ELR (cell line): ENCODE data around the gene WDR87.
"Not testable (repeated sequence)": the region's sequence is repeated elsewhere in the genome, so short reads cannot be mapped to it uniquely, and the experiment has no call there.

Source experiments
- DNase-seq: peaks from one replicate; pipeline ENCODE4 v3.0.0-alpha.2; 2015; ENCODE audit warnings: low read depth

The WDR87 gene

DNA sequence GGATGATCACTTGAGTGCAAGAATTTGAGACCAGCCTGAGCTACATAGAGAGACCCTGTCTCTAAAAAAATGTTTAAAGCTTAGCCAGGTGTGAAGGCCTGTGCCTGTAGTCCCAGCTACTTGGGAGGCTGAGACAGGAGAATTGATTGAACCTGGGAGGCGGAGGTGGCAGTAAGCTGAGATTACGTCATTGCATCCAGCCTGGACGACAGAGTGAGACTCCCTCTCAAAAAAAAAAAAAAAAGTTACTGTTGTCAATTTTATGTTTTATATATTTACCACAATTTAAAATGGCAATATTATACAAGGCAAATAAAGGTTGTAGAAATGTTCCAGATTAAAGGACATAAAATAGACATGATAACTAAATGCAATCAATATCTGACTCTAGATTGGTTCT lies 29.2 kb downstream of the WDR87 start:
- DNase-seq = no peak

DNA sequence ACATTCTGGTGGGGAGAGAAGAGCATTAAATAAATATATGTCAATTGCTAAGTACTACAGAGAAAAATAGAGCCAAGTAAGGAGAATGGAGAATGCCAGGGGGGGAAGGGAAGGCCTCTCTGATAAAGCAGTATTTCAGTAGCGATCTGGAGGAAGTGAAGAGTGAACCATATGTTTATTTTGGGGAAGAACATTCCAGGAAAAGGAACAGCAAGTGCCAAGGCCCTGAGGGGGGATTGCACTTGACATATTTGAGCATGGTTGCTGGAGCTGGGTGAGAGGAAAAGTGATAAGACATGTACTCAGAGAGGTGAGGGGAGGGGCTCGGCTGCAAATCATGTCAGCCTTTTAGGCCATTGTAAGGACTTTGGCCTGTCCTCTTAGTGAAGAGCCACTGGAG lies 30.4 kb downstream of the WDR87 start:
- DNase-seq = no peak

DNA sequence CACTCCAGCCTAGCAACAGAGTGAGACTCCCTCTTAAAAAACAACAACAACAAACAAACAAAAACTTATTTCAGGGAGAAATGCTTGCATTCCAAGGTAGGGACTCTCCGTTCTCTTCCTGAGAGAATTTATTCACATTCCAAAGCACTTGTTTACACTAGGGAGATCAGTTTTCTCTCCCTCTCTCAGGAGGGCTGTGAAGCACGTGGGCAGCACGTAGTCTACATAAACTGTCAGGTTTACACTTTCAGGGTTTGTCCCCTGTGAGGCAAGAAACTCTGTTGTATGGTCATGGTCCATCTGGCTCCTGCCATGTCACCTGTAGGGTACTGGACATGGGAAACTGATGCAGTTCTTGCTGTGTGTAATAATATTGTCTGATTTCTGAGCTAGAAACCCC lies 31.6 kb downstream of the WDR87 start:
- no peak for DNase-seq

DNA sequence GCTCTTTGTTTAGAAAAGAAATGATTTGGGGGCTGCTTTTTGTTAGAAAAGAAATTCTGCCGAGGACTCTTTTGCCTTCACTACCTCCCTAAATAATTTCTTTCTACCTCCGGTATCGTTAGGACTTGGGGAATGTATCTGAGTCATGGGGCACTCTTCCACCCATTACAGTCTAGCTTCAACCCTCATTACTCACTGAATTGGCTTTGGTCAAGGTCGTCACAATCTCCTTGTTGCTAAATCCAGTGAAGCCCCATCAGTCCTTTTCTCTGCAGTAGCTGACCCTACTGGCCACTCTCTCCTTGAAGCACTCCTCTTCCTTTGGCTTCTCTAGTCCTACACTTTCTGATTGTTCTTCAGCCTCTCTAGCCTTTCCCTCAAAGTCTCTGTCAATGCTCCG lies 34.0 kb downstream of the WDR87 start:
- DNase-seq = no peak

DNA sequence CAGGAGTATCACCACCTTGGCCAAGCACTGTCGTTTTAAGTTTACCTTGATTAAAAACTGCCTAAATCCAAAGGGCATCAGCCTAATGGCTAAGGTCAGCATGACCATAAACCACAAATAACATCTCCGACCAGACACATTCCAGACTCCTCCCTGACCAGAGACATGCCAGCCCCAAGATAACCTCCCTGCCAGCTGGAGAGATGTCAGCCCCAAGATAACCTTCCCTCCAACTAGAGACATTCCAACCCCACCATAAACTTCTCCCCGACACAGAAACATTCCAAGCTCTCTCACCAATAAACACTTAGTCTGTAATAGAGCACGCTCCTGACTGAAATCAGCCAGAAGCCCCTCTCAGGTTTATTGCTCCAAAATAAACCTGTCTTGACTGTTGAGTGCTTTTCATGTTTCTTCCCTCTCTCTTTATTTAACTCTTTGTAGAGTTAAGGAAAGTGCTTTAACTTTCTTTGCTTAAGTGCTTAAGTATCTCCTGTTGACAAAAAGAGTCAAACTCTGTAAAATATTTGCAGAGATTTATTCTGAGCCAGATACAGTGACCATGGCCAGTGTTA lies 36.5 kb downstream of the WDR87 start:
- no peak for DNase-seq

DNA sequence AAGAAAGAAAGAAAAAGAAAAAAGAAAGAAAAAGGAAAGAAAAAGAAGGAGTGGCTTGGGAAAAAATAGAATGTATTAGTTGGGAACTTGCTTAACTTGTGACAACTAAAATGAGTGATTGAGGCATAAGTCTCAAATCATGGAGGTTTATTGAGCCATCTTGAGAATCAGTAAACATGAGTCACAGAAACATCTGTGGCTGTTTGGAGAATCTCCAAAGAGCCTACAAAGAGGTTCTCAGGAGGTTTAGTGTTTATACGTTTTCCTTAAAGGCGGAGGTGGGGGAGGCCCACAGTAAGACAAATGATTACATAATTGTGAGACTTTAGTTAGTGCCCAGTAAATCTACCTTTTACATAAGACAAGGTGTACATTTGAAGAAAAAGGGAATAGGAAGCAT lies 38.6 kb downstream of the WDR87 start:
- peak; percentile 49 for DNase-seq

DNA sequence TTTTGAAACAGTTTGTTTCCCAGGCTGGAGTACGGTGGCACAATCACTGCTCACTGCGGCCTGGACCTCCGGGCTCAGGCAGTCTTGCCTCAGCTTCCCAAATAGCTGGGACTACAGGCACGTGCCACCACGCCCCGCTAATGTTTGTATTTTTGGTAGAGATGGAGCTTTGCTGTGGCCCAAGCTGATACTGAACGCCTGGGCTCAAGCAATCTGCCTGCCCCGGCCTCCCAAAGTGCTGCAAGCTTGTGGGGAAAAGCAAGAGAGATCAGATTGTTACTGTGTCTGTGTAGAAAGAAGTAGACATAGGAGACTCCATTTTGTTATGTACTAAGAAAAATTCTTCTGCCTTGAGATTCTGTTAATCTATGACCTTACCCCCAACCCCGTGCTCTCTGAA lies 40.5 kb downstream of the WDR87 start:
- DNase-seq = not testable (repeated sequence)

DNA sequence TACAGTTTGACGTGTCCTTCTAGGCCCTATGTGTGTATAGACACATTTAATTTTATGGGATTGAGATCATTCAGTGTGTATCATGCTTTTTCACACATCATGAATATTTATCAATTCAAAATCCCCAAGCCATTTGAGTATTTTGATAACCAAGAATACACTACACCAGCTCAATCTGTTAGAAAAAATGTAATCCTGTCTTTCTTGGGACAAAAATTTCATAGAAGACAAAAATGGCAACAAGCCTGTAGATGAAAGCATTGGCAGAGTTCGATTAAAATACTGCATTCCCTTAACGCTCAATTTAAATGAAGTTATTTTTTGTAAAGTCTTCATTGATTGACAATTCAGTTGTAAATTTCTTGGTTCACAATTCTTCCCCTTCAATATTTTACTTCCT lies 41.9 kb downstream of the WDR87 start:
- DNase-seq = no peak

DNA sequence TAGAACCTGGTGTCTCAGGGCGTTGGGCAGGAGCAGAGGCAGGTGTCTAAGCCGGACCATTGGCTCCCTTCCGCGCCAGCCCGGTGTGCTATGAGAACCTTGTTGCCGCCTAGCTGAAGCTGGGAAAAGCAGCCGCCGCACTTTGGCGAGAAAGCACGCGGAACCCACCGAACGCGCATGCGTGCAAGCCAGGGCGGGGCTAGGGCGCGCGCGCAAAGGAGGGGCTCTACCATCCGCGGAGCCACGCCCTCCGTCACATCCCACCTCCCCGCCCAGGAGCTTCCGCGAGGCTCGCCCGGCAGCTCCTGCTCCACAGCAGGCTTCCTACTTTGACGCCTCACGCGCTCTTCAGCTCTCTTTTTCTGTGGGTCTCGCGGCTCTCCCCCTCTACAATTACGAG lies 51.3 kb downstream of the WDR87 start:
- DNase-seq = no peak

DNA sequence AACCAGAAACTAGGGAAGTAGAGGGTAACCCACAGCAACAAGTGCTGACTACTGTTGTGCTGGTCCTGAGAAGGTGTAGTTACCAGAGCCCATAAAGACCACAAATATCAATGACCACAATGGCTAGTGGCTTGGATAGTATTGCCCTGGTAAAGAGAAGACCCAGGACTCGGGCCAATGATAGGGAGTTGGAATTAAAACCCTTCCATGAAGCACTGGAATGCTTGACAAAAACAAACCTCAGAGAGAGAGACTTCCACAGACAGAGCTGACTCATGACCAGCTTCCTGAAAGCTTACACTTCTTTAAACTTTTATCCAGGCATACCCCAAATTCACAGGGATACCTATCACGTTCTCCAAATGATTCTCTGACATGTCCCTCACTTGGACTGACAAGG lies 60.5 kb downstream of the WDR87 start:
- DNase-seq = no peak
